HG02884 (cell line): ENCODE data around the gene PJA2.
"Not testable (repeated sequence)": the region's sequence is repeated elsewhere in the genome, so short reads cannot be mapped to it uniquely, and the experiment has no call there.

ENCODE experiments used
- ATAC-seq: cut with Tn5 transposase; IDR thresholded peaks from one replicate; pipeline ENCODE4 v1.9.1; 2021; ENCODE audit warnings: mild to moderate bottlenecking, moderate library complexity; ENCODE audit not compliant: unreplicated experiment

Gene PJA2

GRCh38 chr5:109310315-109310714, 99.5 kb downstream of the PJA2 start:
- ATAC-seq, result no peak

GRCh38 chr5:109309326-109310063, 100.3 kb downstream of the PJA2 start:
- ATAC-seq, result no peak

DNA sequence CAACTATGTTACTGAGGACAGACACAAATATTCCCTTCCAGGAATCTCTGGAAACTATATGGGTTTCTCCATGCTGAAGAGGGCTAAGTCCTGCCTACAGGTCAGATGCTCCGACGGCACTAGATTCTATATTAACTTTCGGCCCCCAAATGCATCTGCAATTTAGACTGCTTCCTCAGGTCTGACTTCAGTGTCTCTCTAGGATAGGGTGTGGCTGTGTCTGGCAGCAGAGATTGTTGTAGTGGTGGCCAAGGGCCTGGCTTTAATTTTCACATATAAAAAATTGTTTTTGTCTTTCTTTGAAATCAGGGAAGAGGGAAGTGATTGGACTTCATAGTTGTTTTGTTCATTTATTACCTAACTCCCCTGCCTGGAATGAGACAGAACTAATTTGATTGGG, 101.8 kb downstream of the PJA2 start:
- no peak for ATAC-seq

DNA sequence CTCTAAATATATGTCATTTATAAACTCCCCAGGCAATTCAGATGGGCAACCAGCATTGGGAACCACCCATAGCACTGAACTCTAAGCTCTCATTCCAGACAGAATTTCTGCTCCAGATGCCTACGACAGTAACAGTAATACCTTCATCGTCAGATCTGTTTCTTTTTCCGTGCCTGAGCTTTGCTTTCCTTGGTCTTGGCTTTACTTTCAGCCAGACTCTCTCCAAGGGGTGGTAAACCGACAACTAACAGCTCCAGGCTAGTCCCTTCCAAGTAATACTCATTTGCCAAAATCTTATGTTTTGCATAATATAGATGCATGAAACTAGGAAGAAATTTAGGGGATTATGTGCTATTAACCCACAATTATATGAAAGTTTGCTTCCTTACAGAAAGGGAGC, 102.3 kb downstream of the PJA2 start:
- no peak for ATAC-seq

DNA sequence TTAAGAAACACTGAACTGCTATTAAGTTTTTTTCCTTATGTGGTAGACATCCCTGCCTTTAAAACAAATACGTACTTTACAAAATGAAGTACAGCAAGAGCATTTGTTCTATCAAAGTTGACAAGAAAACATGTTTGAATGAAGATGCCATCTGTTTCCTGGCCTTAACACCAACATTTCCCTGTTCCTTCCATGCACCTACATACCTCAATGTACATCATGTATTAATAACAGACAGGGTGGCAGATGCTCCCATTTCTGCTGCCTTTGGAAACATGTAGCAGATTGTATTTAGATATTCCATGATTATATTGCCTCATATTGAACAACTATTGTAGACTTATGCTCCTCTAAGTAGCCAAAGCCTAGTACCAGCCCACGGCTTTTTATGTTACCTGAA, 104.4 kb downstream of the PJA2 start:
- no peak for ATAC-seq

DNA sequence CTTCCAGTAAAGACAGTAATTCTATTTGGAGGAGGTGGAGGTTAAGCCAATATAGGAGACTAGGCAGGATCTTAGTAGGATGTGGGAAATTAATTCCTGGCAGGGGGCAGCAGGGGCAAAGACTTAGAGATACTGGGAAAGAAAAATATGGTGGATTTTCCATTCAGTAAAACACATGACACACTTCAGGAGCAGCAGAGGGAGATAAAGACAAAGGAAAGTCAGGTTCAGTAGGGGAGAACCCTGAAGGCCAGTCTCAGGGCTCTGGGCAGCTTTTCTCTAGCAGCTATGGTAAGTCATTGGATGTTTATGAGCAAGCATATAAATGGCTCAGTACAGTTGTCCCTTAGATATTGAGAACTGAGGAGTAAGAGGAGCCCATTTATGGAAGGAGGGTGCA, 105.5 kb downstream of the PJA2 start:
- ATAC-seq, result no peak

GRCh38 chr5:109300367-109300766, 109.4 kb downstream of the PJA2 start:
- ATAC-seq, result no peak

- no peak for ATAC-seq
Observed at GRCh38 chr5:109299557-109299956, 110.2 kb downstream of the PJA2 start.

DNA sequence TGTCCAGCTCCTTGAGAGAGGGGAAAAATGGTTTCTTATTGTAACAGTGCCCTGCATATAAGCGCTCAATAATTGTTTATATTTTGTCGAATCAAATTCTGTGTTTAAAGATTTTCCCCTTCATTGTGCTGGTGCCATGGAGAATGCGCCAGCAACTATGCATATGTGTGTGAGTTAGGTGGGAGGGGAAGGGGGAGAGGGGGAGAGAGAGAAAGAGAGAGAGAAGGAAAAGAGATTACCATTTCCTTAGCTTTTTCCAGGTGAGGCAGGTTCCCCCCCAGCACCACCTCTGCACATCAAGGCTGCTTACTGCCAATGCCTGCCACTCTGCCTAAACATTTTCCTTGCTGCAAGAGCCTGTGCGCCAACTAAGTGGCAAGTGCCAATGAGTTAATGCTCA, 111.0 kb downstream of the PJA2 start:
- ATAC-seq, result no peak

DNA sequence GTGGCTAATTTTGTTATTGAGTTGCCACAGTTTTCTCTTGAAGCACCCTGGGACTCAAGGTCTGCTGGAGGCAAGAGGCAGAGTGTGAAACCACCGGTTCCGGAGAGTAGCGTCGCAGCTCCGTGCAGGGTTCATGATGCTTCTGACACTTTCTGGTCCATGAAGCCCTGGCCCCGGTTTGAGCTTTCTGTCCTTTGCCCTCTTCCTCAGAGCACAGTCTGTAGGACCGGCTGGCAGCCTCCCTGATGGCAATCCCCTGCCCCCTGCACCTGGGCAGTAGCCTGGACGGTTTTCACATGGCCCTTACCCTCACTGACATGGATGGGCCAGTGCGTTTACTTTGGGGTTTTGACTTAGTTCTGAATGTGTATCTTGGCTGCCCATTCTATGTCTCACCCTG, 111.9 kb downstream of the PJA2 start:
- ATAC-seq, result no peak

DNA sequence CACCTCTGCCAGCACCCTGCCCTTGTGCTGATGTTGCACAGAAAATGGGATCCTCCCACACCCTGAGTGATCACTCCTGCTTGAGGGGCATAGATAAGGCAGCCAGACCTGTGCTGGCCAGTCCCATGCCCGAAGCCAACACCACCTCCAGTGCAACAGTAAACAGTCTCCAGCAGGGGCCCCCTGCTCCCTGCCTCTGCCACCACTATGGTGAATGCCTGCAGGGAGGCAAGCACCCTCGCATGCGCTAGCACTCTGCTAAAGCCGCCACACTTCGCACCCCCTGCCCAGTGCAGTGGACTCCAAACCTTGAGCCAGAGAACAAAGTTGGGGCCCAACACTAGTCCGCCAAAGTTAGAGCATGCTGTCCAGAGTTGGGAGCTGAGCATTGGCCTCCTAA, 118.7 kb downstream of the PJA2 start:
- no peak for ATAC-seq

DNA sequence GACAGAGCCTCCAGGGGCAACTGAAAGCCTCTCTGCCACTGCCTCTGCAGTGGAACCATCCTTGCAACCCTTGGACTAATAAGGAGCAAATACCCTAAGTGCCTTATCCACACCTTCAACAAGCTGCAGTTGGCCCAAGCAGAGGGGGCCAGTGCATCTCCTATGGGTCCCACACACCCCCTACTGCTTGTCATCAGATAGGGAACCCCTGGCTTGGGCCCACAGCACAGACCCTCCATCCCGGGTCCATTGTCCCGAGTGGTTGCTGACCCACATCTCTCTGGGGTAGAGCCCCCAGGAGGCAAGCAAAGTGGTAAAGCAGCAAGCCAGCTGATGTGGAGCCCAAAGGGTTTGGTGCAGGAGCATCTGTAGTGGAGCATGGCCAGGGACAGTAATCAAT, 119.5 kb downstream of the PJA2 start:
- no peak for ATAC-seq

DNA sequence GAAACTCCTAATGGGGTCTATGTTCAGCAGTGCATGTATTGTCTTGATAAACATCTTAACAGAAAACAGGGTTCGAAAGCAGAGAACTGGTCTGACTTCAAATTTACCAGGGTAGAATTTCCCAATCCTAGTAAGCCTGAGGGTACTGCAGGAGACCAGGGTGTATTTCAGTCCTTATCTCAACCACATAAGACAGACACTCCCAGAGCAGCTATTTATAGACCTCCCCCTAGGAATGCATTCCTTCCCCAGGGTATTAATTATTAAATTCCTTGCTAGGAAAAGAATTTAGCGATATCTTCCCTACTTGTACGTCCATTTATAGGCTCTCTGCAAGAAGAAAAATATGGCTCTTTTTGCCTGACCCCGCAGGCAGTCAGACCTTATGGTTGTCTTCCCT, 123.1 kb downstream of the PJA2 start:
- ATAC-seq, result not testable (repeated sequence)
